ENCODE data around the gene SMCO2.

The SMCO2 gene

GRCh38 chr12:27453421-27453820 is 6.9 kb downstream of the SMCO2 start:
- no peak for DNase-seq (ENCODE audit: extremely low read depth, low read depth)
- no peak for TF ChIP-seq CTCF (IDR thresholded peaks at IDR 0.05; ENCODE audit: low read depth, low read length)

GRCh38 chr12:27455589-27455988 is 9.1 kb downstream of the SMCO2 start:
- no peak for DNase-seq (ENCODE audit: extremely low read depth, low read depth)

GRCh38 chr12:27456618-27457017 is 10.1 kb downstream of the SMCO2 start:
- DNase-seq (ENCODE audit: extremely low read depth, low read depth): no peak
- TF ChIP-seq CTCF (IDR thresholded peaks at IDR 0.05; ENCODE audit: low read depth, low read length): no peak

More at GRCh38 chr12:27455589-27455988, 9.1 kb downstream of the SMCO2 start:
- no peak for TF ChIP-seq CTCF (IDR thresholded peaks at IDR 0.05; ENCODE audit: low read depth, low read length)

- DNase-seq (ENCODE audit: extremely low read depth, low read depth): no peak
- TF ChIP-seq CTCF (IDR thresholded peaks at IDR 0.05; ENCODE audit: low read depth, low read length): no peak
Observed at GRCh38 chr12:27460471-27460978, 14.0 kb downstream of the SMCO2 start.

- no peak for TF ChIP-seq CTCF (IDR thresholded peaks at IDR 0.05; ENCODE audit: low read depth, low read length)
- DNase-seq (ENCODE audit: extremely low read depth, low read depth): no peak
Observed at GRCh38 chr12:27462151-27462694, 15.7 kb downstream of the SMCO2 start.

- no peak for DNase-seq (ENCODE audit: extremely low read depth, low read depth)
- TF ChIP-seq CTCF (IDR thresholded peaks at IDR 0.05; ENCODE audit: low read depth, low read length): no peak
Observed at GRCh38 chr12:27462851-27463250, 16.3 kb downstream of the SMCO2 start.

GRCh38 chr12:27463511-27464219 is 17.1 kb downstream of the SMCO2 start:
- no peak for DNase-seq (ENCODE audit: extremely low read depth, low read depth)

More at GRCh38 chr12:27463511-27464219, 17.1 kb downstream of the SMCO2 start:
- TF ChIP-seq CTCF (IDR thresholded peaks at IDR 0.05; ENCODE audit: low read depth, low read length): no peak
